HG03159 (cell line): Measurements from ENCODE around the gene COPRS.
"Not testable (repeated sequence)": the region's sequence is repeated elsewhere in the genome, so short reads cannot be mapped to it uniquely, and the experiment has no call there.

Experiments
- ATAC-seq: cut with Tn5 transposase; IDR thresholded peaks from one replicate; pipeline ENCODE4 v1.9.1; 2021; ENCODE audit warnings: mild to moderate bottlenecking, moderate library complexity; ENCODE audit not compliant: unreplicated experiment

The COPRS gene

GRCh38 chr17:31845291-31845690, 13.8 kb downstream of the COPRS start:
- no peak for ATAC-seq

- ATAC-seq: no peak
Measured at GRCh38 chr17:31843070-31843745, 15.8 kb downstream of the COPRS start.

- no peak for ATAC-seq
Measured at GRCh38 chr17:31842195-31843069, 16.6 kb downstream of the COPRS start.

GRCh38 chr17:31841850-31842194, 17.2 kb downstream of the COPRS start:
- no peak for ATAC-seq

GRCh38 chr17:31838636-31839225, 20.3 kb downstream of the COPRS start:
- ATAC-seq: no peak

- ATAC-seq: no peak
Measured at GRCh38 chr17:31835984-31836383, 23.1 kb downstream of the COPRS start.

- no peak for ATAC-seq
Measured at GRCh38 chr17:31834448-31834847, 24.6 kb downstream of the COPRS start.

GRCh38 chr17:31832746-31833145, 26.3 kb downstream of the COPRS start:
- no peak for ATAC-seq

GRCh38 chr17:31830971-31831858, 27.8 kb downstream of the COPRS start:
- no peak for ATAC-seq

GRCh38 chr17:31829649-31830048, 29.4 kb downstream of the COPRS start:
- no peak for ATAC-seq

GRCh38 chr17:31828955-31829354, 30.1 kb downstream of the COPRS start:
- ATAC-seq: not testable (repeated sequence)

- no peak for ATAC-seq
Measured at GRCh38 chr17:31825961-31826691, 32.9 kb downstream of the COPRS start.

- no peak for ATAC-seq
Measured at GRCh38 chr17:31824766-31825360, 34.2 kb downstream of the COPRS start.

- ATAC-seq: no peak
Measured at GRCh38 chr17:31823014-31823413, 36.0 kb downstream of the COPRS start.

- no peak for ATAC-seq
Measured at GRCh38 chr17:31820691-31821435, 38.2 kb downstream of the COPRS start.

GRCh38 chr17:31819578-31819977, 39.5 kb downstream of the COPRS start:
- ATAC-seq: no peak

GRCh38 chr17:31818863-31819262, 40.2 kb downstream of the COPRS start:
- not testable (repeated sequence) for ATAC-seq

- no peak for ATAC-seq
Measured at GRCh38 chr17:31815212-31815730, 43.8 kb downstream of the COPRS start.

GRCh38 chr17:31811101-31811500, 47.9 kb downstream of the COPRS start:
- ATAC-seq: no peak
